Tibial artery (tissue), 4 donors: Measurements from ENCODE around the gene WHAMM.

ENCODE experiments used
- DNase-seq, 2 donors: peaks; one replicate each; pipeline ENCODE4 v3.0.0-alpha.2; 2019
- H3K27ac ChIP-seq, 2 donors: fragments of 200-600 bp; sonication (generic) in 1 of 2; 1 replicate in 1 of 2; 2 replicates in 1 of 2; pipeline ENCODE4 v1.5.1; 2018 to 2019; ENCODE audit warnings: mild to moderate bottlenecking in 1 of 2
- H3K27me3 ChIP-seq, 2 donors: fragments of 200-600 bp; sonication (generic) in 1 of 2; one replicate each; pipeline versions ENCODE4 v1.5.1 to v1.6.0; 2016 to 2019
- H3K36me3 ChIP-seq, 3 donors: fragments of 200-600 bp; sonication (generic) in 2 of 3; one replicate each; pipeline ENCODE4 v1.5.1; 2016 to 2019; ENCODE audit warnings: mild to moderate bottlenecking in 2 of 3
- H3K4me1 ChIP-seq, 4 donors: fragments of 200-600 bp; sonication (generic) in 2 of 4; 1 replicate in 3 of 4; 2 replicates in 1 of 4; pipeline ENCODE4 v1.5.1; 2016 to 2019
- H3K4me3 ChIP-seq, 2 donors: fragments of 200-600 bp; sonication (generic) in 1 of 2; 1 replicate in 1 of 2; 2 replicates in 1 of 2; pipeline ENCODE4 v1.5.1; 2018 to 2019; ENCODE audit warnings: mild to moderate bottlenecking in 2 of 2
- H3K9me3 ChIP-seq, 3 donors: fragments of 200-600 bp; sonication (generic) in 1 of 3; one replicate each; pipeline ENCODE4 v1.5.1; 2016 to 2019
- intact Hi-C: fragments of 100-400 bp; cut with DNase I; formaldehyde crosslinking; loops from one replicate; pipeline ENCODE4 v1.15.0; 2023; ENCODE audit warnings: low total_unique reads
- TF ChIP-seq, protein P1 (sequence below), 2 experiments: fragments of 200-600 bp in 1 of 2; fragments of 450-650 bp in 1 of 2; IDR thresholded peaks; one replicate each; pipeline ENCODE4 v1.5.1; 2017 to 2019; ENCODE audit warnings: antibody characterized with exemption in 2 of 2, mild to moderate bottlenecking in 1 of 2, moderate library complexity in 1 of 2

The WHAMM gene

GRCh38 chr15:82829234-82829633 lies 19.8 kb downstream of the WHAMM start:
- H3K36me3 ChIP-seq = peaks cover 94 to 96% (median 95%) of the 10 kb centered on the region in 3 donors
- intact Hi-C loops = no loop called here
- no peaks in the 10 kb centered on the region for H3K27me3 ChIP-seq
- no peak overlapping the region for H3K27ac ChIP-seq
- peaks cover 0 to 11% (median 4%) of the 10 kb centered on the region in 4 donors for H3K4me1 ChIP-seq
- TF ChIP-seq, protein P1, sequence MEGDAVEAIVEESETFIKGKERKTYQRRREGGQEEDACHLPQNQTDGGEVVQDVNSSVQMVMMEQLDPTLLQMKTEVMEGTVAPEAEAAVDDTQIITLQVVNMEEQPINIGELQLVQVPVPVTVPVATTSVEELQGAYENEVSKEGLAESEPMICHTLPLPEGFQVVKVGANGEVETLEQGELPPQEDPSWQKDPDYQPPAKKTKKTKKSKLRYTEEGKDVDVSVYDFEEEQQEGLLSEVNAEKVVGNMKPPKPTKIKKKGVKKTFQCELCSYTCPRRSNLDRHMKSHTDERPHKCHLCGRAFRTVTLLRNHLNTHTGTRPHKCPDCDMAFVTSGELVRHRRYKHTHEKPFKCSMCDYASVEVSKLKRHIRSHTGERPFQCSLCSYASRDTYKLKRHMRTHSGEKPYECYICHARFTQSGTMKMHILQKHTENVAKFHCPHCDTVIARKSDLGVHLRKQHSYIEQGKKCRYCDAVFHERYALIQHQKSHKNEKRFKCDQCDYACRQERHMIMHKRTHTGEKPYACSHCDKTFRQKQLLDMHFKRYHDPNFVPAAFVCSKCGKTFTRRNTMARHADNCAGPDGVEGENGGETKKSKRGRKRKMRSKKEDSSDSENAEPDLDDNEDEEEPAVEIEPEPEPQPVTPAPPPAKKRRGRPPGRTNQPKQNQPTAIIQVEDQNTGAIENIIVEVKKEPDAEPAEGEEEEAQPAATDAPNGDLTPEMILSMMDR (IDR thresholded peaks at IDR 0.05) = no peak
- H3K9me3 ChIP-seq = no peaks in the 10 kb centered on the region
- H3K4me3 ChIP-seq = no peak overlapping the region
- DNase-seq = no peak

GRCh38 chr15:82830427-82831173 lies 21.2 kb downstream of the WHAMM start:
- TF ChIP-seq, protein P1 (IDR thresholded peaks at IDR 0.05) = no peak
- Histone ChIP-seq H3K27me3 (no peaks in the 10 kb centered on the region), H3K36me3 (peaks cover 94 to 96% (median 95%) of the 10 kb centered on the region in 3 donors), H3K27ac (no peak overlapping the region), H3K4me3 (no peak overlapping the region), H3K4me1 (peaks cover 0 to 11% (median 4%) of the 10 kb centered on the region in 4 donors), H3K9me3 (no peaks in the 10 kb centered on the region)
- intact Hi-C loops = no loop called here
- DNase-seq = no peak

DNA sequence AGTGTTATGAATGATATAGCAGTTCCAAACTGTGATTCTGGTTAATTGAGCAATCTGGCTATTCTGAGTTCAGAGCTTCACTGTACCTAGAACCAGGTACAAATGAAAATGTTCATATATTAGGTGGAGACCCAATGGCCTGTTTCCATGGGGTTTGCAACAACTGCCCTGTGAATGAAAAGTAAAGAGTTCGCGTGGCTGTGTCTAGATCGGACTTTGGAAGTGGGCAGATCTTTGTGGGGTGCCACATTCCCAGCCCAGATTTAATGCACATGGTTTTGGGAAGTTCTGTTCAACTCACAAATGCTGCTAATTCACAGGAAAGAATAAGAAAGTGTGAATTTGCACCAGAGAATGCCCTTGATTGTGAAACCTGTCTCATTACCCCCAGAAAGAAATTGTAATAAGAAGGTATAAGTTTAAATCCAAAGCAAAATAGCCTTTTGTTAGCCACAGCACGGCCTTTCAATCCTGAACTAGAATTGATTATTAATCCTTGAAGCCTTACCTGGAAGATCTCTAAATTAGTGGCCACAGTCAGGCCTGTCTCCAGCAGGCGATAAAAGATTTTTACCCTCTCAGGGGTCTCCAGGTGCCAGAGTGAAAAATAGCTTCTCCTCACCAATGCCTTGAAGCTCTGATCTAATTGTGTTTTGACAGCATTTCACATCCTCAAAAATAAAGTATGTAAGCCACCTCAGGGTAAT lies 22.6 kb downstream of the WHAMM start:
- H3K27me3 ChIP-seq = no peaks in the 10 kb centered on the region
- peaks cover 94 to 97% (median 94%) of the 10 kb centered on the region in 3 donors for H3K36me3 ChIP-seq
- no peaks in the 10 kb centered on the region for H3K9me3 ChIP-seq
- TF ChIP-seq, protein P1 (IDR thresholded peaks at IDR 0.05) = no peak
- DNase-seq = no peak
- H3K4me3 ChIP-seq = no peak overlapping the region
- intact Hi-C loops = no loop called here
- peaks cover 0 to 11% (median 4%) of the 10 kb centered on the region in 4 donors for H3K4me1 ChIP-seq
- no peak overlapping the region for H3K27ac ChIP-seq

DNA sequence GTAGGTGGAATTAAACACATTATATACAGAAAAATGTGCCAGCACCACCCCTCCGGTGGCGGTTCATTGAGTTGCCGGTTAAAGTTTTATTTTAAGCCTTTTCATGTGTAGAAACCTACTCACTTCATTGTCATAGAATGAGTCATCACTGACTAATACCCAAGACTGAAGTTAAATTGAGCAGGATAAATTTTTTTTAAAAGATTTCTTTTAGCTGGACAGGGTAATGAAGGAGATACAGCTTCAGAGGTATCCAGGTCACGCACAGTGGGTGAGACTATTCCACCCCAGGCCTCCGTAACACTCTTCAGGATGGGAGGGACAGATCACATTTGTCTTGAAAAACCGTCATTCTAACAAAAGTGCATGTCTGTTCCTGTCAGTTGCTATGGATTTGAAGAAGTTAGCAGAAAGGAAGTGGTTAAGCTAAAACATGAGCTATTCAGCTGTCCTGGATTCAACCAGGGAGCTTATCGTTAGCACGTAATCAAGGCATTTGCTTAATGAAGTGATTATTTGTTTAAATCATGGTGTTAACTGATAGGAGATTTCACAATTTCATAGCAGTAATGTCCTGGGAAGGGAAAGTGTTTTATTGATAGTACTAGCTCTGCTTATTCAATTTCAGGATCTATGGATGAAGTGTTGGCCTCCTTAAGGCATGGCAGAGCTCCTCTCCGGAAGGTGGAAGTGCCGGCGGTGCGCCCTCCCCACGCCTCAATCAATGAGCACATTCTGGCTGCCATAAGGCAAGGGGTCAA lies 23.4 kb downstream of the WHAMM start:
- H3K36me3 ChIP-seq = peaks cover 88 to 97% (median 89%) of the 10 kb centered on the region in 3 donors
- no peak overlapping the region for H3K4me3 ChIP-seq

DNA sequence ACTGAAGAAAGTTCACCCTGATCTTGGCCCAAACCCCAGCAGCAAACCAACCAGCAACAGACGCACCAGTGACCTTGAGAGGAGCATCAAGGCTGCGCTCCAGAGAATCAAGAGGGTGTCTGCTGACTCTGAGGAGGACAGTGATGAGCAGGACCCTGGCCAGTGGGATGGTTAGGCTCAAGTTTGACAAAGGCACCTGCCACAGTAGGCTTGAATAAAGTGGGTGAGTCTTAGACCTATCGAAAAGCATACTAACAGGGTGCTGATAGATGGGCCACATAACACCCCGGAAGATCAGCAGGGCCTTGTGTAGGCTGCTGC lies 23.9 kb downstream of the WHAMM start:
- H3K4me3 ChIP-seq = no peak overlapping the region
- H3K9me3 ChIP-seq = no peaks in the 10 kb centered on the region
- no peak for DNase-seq
- H3K27me3 ChIP-seq = no peaks in the 10 kb centered on the region
- H3K4me1 ChIP-seq = peaks cover 0 to 11% (median 4%) of the 10 kb centered on the region in 4 donors
- TF ChIP-seq, protein P1 (IDR thresholded peaks at IDR 0.05) = no peak
- no peak overlapping the region for H3K27ac ChIP-seq
- peaks cover 82 to 97% (median 83%) of the 10 kb centered on the region in 3 donors for H3K36me3 ChIP-seq
- intact Hi-C loops = no loop called here

More for the DNA sequence above, 23.4 kb downstream of the WHAMM start:
- no peak overlapping the region for H3K27ac ChIP-seq
- H3K27me3 ChIP-seq = no peaks in the 10 kb centered on the region
- intact Hi-C loops = no loop called here
- peaks cover 0 to 11% (median 4%) of the 10 kb centered on the region in 4 donors for H3K4me1 ChIP-seq
- TF ChIP-seq, protein P1 (IDR thresholded peaks at IDR 0.05) = no peak
- no peaks in the 10 kb centered on the region for H3K9me3 ChIP-seq
- no peak for DNase-seq
